HG02571 (cell line): ENCODE measurements around the gene PSMD9.

Experiments
- ATAC-seq: cut with Tn5 transposase; IDR thresholded peaks from one replicate; pipeline ENCODE4 v1.9.1; 2021; ENCODE audit warnings: mild to moderate bottlenecking, moderate library complexity; ENCODE audit not compliant: unreplicated experiment

The PSMD9 gene

DNA sequence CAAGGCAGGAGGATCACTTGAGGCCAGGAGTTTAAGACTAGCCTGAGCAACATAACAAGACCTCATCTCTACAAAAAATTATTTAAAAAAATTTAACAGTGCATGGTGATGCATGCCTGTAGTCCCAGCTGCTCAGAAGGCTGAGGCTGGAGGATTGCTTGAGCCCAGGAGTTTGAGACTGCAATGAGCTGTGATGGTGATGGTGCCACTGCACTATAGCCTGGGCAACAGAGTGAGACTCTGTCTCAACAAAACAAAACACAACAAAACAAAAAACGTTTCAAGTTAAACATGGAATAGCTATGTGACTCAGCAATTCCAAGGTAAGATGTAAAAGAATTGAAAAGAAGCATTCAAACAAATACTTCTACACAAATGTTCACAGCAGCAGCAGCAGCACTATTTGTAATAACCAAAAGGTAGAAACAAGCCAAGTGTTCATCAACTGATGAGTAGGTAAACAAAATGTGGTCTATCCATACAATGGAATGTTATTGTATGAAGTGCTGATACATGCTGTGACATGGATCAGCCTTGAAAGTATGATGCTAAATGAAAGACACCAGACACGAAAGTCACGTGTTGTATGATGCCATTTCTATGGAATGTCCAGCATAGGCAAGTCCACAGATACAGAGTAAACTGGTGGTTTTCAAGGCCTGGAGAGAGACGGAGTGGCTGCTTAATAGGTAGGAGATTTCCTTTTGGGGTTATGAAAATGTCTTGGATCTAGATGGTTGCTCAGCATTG is 61.2 kb downstream of the PSMD9 start:
- no peak for ATAC-seq

DNA sequence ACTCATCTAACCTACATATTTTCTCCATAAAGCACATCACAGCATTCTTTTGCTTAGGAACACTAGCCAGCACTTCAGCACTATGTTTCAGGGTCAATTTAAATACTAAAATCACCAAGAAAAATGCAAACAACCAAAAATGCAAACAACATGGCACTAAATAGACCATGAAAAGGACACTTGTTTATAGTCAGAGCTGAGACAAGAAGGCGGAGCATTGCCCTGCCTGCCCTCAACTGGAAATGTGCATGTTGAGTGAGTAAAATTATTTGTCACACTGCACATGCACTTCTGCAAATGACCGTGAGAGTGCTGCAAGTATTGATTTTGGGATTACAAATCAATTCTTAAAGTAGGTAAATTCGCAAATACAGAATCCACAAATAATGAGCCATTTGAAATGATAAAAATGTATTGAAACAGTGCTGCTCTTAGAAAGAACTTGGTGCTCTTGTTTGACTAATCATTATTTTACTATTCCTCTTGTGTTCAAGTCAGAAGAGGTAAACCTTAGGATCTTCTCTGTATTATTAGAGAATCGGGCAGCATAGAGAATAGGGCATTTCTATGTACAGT is 64.6 kb downstream of the PSMD9 start:
- ATAC-seq: no peak

DNA sequence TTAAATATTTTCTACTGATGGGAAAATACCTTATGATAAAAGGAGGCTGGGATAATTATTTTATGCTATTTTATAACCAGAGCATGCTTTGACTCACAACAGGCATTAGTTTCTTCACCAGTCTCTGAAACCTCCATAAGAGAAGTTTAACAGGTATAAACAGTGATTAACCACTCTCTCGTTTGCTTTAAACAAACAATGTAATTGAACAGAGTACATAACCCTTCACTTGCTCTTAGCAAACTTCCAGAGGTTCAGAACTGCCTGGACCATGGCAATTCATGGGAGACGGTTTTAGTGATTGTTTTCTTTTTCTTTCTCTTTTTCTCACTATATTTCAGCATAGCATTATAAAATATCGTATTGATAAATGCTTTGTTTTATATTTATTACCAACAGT is 65.1 kb downstream of the PSMD9 start:
- no peak for ATAC-seq

DNA sequence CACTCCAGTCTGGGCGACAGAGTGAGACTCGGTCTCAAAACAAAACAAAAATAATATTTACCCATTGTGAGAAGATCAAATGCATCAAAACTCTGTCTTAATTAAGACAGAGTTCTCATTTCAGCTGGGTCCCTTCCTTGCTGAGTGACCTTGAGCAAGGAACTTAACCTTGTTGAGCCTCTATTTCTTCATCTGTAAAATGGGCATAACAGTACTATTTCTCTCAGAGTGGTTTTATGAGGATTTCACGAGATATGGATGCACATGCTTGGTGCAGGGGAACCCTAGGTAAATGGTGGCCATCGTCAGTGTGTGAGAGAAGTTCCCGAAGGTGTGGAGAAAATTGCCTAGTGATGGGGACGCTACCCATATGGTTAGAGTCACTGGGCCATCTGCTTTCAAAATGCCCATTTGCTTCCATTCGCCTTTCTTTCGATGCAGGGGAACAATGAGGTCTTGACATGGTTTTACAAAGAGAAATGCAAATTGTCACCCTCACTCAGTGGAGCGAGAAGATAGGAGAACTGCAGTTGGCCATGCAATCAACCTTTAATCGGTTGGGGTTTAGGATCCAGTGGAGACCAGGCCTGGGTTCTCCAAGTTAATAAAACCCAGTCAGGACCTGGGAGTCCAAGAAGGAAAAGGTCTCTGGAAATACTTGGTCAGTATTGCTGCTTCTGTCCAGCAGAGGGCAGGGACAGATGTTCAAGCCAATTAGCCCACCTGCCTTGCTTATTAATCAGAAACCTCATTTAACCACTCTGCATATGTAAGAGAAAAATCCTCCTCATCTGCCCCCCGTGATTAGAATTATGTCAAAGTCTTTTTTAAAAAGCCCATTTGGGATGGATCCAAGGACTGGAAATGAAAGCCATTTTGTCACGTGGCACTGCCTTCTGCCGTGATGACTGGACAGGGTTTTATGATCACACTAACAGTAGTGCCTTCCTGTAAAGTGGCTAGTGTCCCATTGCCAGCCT is 67.0 kb downstream of the PSMD9 start:
- no peak for ATAC-seq

DNA sequence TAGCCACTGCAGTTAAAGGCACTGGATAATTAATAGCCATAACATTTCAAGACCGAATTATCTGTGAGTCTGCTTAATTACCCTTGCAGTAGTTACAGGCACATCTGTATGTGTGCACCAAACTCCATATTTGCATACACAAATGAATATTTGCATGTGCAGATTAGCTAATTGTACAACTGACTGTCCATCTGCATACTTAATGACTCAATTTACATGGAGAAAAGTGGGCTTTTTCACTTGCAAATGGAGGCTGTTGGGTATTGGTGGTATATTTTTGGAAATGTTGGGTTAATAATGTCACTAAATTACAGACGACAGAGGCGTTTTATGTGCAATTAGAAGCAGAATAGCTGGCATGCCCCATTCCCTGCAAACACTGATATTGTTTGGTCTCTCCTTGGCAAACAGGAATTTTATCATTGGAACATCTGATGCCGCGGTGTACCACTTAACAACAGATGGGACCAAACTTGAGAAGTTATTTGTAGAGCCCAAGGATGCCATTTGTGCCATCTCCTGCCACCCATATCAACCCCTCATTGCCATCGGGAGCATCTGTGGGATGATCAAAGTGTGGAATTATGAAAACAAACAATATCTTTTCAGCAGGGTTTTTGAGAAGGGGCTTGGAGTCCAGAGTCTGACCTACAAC is 69.4 kb downstream of the PSMD9 start:
- no peak for ATAC-seq

DNA sequence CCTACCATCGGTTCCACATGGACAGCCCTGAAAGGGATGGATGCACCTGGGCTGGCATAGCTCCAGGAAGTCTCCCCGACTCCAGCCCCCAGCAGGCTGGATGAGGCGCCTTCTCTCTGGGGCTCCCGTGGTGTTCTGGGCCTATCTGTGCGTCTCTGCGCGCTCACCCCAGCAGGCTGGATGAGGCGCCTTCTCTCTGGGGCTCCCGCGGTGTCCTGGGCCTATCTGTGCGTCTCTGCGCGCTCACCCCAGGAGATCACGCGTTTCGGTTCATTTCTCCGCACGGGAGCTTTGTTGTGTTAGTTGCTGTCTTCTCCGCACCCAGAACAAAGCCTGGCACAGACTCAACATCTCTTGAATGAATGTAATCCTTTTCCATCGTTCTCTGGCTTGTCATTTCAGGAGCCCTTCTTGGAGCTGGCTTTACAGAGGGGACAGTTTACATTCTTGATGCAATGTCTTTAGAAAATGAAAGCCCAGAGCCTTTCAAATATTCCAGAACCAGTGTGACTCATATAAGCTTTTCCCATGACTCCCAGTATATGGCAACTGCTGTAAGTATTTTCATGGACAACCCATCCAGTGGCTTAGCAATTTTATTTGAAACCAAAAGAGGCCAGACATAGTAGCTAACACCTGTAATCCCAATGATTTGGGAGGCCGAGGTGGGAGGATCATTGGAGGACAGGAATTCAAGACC is 70.1 kb downstream of the PSMD9 start:
- no peak for ATAC-seq

DNA sequence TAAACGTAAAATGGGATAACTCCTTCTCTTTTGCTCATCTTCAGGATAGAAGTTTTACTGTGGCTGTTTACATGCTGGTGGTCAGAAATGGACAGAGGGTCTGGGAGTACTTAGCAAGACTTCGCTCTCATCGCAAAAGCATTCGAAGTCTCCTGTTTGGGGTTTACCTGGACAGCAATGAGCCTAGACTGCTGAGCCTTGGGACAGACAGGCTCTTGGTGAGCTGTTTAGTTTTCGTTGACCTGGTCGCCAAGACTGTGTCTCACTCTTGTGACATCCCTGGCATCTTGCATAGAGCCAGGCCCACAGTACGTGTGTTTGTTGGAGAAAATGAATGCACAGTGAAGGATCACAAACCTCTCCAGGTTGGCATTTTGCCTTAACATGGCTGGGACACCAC is 72.0 kb downstream of the PSMD9 start:
- ATAC-seq: no peak

DNA sequence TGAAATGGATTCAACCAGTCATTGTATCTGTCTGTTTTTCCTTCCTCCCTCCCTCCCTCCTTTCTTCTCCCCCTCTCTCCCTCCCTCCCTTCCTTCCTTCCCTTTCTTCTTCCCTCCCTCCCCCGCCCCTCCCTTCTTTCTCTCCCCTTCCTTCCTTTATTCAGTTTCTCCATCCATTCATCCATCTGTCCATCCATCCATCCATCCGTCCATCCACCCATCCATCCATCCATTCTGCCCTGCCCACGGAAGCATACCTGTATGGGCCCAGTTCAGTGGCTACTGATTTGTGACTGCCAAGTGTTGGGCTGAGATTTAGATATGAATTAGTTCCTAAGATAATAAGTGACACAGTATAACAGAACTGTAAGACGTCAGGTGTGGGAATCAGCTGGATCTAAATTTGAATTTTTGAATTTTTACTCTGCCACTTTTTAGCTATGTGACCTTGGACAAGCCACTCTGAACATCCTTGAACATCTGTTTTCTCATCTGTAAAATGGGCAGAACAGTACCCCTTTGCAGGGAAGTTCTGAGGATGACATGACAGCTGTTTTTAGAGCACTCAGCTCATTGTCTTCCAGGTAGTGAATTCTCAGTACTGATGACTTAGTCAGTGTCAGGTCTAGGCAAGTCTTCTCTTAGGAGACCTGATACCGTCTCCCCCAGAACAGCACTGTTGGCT is 72.7 kb downstream of the PSMD9 start:
- no peak for ATAC-seq

DNA sequence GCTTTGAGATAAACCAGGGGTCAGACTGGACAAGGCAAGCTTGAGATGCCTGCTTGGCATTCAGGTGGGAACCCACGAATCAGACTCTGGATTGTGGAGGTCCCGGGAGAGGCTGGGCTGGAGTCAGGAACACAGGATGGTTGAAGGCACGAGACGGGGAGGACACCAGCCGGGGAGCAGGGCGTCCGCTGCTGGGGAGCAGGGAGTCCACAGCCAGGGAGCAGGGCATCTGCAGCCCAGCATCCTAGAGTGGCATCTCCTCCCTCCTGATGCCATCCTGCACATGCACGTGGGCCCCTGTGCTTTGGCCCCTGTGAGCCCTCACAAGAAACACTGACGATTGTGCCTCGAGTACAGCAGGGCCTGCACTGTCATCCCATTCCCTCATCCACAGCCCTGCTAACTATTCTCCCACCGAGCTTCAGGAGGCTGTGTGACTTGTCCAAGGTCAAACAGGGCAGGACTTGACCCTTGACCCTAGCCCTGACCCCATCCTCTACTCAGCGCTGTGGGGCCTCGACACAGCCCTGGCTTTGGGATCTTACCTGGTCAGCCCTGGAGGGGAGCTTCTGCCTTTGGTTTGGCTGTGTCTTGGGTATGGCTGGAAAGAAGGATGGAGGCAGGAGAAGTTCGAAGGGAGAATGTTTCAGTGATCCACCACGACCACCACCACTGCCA is 74.9 kb downstream of the PSMD9 start:
- ATAC-seq: no peak

DNA sequence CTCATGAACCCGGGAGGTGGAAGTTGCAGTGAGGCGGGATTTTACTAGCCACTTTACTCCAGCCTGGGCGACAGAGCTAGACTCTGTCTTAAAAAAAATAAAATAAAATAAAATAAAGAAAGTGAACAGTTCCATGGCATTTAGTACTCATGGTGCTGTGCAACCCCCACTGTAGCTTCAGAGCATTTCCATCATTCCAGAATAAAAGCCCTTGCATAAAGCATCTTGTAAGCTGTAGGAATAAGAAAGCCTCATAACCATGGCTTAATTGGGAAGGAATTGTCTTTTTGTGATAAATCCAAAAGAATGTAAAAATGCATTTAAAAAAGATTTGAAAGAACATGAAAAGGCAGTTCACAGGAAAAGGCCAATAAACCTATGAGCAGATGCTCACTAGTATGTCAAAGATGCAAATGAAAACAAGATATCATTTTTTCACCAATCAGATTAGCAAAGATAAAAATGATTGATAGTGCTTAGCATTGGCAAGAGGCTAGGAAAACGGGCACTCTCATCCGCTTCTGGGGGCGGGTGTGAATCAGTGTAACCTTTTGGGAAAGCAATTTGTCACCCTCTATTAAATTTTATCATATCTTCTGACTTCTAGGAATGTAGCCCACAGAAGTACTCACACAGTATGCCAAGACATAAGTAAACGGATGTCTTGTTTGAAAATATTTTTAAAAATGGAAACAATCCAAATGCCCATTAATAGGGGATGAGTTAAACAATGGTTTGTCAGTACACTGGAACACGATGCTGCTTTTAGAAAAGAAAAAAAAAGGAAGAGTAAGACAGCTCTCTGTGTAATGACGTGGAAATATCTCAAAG is 76.4 kb downstream of the PSMD9 start:
- no peak for ATAC-seq

DNA sequence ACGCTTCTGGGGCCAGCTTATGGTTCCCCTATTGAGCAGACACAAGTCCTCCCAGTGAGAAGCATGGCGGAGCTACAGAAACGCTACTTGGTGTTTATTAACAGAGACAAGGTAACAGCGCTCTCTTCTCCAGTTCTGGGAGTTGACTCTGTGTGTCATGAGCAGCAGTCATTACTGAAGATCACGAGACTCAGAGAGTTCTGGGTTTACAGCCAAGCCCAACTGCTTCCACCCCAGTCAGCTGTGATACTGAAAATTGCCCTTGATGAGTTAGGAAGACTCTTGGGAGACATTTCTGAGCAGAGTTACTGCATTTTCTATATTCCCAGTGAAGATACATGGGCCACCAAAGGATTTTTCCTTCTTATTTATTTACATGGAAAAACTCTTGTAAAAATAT is 78.4 kb downstream of the PSMD9 start:
- no peak for ATAC-seq
